Stimulated activated CD4-positive, alpha-beta T cell treated with anti-CD3 and anti-CD28 coated beads, Interleukin-12 subunit alpha, Interleukin-12 subunit beta, amount 100 ng/mL, for 4 hours (primary cell): ENCODE data around the gene BIVM.
"Not testable (repeated sequence)": the region's sequence is repeated elsewhere in the genome, so short reads cannot be mapped to it uniquely, and the experiment has no call there.

Experiments used
- DNase-seq: peaks from one replicate; pipeline ENCODE4 v3.0.0-alpha.2; 2020

BIVM gene

GRCh38 chr13:102798581-102799425, at the start of gene BIVM, which contains the start of gene POGLUT2:
TSS of gene BIVM (plus strand) at chr13:102799119. CDS start at chr13:102807268, 8,149 bp downstream.
TSS of gene POGLUT2 (minus strand) at chr13:102798976. CDS start at chr13:102798670, 306 bp downstream.
- peak; percentile 64 for DNase-seq

DNA sequence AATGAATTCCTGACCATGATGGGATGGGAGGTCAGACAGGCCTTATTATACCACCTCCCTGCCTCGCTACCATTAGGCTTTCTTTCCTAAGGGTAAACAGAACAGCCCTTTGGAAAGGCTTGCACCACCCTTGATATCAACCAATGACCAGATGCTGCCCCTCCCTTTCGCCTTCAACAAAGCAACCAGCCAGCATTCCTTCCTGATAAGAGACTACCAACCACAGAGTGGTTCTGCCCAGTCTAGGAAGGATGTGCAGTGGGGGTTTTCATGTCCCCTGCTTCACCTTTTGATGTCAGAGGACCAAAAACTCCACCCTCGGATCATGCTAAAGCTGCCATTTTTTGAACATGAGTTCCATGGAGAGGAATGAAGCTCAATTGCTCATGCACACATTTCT, 47.0 kb upstream of the BIVM start:
- no peak for DNase-seq

GRCh38 chr13:102757006-102757405, 41.9 kb upstream of the BIVM start:
- DNase-seq, result no peak

- DNase-seq, result no peak
Observed at GRCh38 chr13:102758842-102759241, 40.1 kb upstream of the BIVM start.

- no peak for DNase-seq
Observed at GRCh38 chr13:102761071-102761470, 37.8 kb upstream of the BIVM start.

DNA sequence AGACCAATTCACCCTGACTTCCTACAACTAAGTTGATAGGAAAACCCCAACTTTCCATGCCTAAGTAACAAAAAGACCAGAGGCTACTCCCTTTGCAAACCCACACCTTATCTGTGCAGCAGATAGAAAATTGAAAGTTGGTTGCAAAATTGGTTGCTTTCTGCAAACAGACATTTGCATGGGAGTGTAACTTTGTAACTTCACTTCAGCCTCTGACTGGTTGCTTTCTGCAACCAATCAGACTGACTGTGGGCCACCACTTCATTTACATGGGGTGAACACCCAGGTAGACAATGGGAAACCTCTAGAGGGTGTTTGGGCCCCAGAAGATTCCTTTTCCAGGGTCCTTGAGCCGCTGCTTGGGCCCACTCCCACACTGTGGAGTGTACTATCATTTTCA, 35.2 kb upstream of the BIVM start:
- no peak for DNase-seq

DNA sequence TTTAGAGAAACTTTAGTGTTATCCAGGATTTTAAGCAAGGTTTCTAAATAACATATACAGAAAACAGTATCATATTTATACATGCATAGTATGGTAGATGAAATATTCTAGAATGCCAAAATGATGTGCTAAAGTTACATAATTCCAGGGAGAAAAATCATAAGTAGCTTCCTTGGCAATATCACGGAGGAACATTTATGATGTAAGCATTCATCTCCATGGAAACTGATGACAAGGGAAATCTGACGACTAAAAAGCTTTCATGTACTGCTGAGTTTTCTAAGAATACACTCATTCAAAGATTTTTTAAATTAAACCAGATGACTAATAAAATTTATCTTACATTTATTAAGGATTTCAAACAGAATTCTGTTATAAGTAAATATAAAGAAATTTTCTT, 30.0 kb upstream of the BIVM start:
- no peak for DNase-seq

DNA sequence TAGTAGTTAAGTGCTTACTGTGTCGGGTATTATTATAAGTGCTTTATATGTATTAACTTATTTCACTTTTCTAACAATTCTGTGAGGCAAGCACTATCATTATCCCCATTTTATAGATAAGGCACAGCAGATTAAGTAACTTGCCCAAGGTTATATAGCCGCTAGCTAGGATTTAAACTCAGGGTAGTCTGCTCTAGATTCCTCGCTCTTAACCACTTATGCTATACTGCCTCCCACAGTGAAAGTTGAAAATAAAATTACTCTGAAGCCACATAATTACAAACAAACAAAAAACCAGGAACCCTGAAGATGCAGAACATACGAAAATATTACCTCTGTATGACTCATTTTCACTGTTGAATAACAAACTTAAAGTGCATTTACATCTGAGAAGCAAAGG, 29.2 kb upstream of the BIVM start:
- no peak for DNase-seq

GRCh38 chr13:102770435-102770834, 28.5 kb upstream of the BIVM start:
- DNase-seq, result no peak

GRCh38 chr13:102771298-102772041, 27.4 kb upstream of the BIVM start:
- DNase-seq, result no peak

DNA sequence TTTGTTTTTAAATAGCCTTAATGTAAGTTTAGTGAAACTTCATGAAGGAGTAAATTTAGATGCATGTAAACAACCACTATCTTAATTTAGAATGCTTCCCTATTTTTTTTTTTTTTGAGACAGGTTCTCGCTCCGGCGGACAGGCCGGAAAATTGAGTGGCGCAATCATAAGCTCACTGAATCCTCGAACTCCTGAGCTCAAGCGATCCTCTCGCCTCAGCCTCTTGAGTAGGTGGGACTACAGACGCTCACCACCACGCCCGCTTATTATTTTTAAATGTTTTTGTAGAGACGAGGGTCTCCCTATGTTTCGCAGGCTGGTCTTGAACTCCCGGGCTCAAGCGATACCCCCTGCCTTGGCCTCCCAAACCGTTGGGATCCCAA, 26.9 kb upstream of the BIVM start:
- no peak for DNase-seq

- DNase-seq, result peak; percentile 85
Observed at GRCh38 chr13:102773441-102774213, 25.3 kb upstream of the BIVM start, which contains the start of gene TEX30. TSS of gene TEX30 (minus strand) at chr13:102773786. CDS start at chr13:102770026, 3,760 bp downstream.

DNA sequence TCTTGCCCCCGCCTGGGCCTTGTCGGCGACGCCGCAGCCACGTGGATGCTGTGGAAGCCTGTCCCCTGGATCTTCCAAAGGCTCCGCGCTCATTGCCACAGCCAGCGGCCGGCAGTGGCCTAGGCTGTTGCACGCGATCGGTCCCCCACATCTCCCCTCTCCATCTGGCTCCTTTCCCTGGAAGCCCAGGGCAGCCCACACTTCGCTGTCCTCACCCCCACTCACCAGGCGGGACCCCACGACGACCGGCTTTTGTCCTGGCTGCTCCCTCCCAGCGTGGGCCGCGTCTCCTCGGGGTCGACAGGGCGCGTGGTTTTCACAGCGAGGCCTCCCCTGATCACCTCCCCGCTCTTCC, 24.7 kb upstream of the BIVM start:
- DNase-seq, result no peak

- DNase-seq, result no peak
Observed at GRCh38 chr13:102774591-102775520, 24.1 kb upstream of the BIVM start.

DNA sequence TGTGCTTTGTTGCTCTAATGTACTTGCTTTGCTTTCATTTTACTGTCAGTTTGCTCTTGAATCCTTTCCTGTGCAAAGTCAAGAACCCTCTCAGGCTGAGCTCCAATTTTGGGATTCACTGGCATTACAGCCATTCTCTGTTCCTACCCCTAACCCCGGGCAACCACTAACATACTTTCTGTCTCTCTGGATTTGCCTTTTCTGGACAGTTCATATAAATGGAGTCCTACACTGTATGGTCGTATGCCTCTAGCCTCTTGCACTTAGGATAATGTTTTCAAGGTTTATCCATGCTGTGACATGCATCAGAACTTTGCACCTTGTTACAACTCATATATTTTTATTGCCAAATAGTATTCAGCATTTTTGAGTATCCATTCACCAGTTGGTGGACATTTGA, 22.6 kb upstream of the BIVM start:
- no peak for DNase-seq

- no peak for DNase-seq
Observed at GRCh38 chr13:102777736-102778135, 21.2 kb upstream of the BIVM start.

GRCh38 chr13:102779436-102780159, 19.3 kb upstream of the BIVM start:
- DNase-seq, result no peak

DNA sequence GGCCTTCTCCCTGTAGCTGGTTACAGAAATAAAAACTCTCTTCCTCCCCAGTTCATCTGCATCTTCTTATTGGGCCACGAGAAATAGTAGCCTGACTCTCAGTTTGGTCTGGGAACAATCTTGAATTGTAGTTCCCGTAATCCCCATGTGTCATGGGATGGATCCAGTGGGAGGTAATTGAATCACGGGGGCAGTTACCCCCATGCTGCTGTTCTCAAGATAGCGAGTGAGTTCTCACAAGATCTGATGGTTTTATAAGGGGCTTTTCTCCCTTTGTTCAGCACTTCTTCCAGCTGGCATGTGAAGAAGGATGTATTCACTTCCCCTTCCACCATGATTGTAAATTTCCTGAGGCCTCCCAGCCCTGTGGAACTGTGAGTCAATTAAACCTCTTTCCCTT, 18.3 kb upstream of the BIVM start:
- not testable (repeated sequence) for DNase-seq

DNA sequence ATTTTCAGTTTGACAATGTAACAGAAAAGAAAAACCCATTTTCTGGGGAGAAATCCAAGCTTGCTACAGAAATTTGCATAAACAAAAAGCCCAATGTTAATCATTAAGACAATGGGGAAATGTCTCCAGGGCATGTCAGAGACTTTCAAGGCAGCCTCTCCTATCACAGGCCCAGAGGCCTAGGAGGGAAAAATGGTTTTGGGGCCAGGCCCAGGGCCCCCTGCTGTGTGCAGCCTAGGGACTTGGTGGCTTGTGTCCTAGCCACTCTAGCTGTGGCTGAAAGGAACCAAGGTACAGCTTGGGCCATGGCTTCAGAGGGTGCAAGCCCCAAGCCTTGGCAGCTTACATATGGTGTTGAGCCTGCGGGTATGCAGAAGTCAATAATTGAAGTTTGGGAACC, 17.3 kb upstream of the BIVM start:
- DNase-seq, result no peak

GRCh38 chr13:102784483-102784882, 14.4 kb upstream of the BIVM start:
- DNase-seq, result no peak

- no peak for DNase-seq
Observed at GRCh38 chr13:102788683-102789082, 10.2 kb upstream of the BIVM start.

DNA sequence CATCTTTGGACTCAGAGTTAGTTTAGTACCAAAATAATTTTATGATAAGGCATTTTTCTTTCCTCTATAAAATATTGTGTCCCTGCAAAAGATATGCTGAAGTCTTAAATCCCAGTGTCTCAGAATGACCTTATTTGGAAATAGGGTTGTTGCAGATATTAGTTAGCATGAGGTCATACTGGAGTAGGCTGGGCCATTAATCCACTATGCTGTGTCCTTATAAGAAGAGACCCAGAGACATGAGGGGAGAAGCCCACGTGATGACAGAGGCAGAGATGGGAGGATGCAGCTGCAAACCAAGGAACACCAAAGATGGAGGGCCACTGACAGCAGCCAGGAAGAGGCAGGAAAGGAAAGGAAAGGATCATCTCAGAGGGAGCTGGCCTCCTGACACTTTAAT, 6.5 kb upstream of the BIVM start:
- no peak for DNase-seq
